K562 (cell line): Measurements from ENCODE around the gene AFG1L. TPM values are rescaled to one million over a fixed set of nuclear protein-coding genes. Genes with fewer than 3 reads are reported as not detected.

ENCODE experiments used
- ATAC-seq: fragments of 200-7000 bp; cut with Tn5 transposase; 3 replicates; pipeline ENCODE4 v1.9.1; 2020; ENCODE audit warnings: moderate library complexity
- BruUV-seq: library from RNA; stranded (reverse); fragments of 400-500 nt; replicated peaks from 2 replicates; lab custom pipeline; 2021; lab: Mats Ljungman, UMichigan
- CTCF ChIA-PET: fragments of 300-600 bp; formaldehyde crosslinking; extraction: SDS; loops from one replicate; lab custom pipeline; 2021; ENCODE audit warnings: low intra/inter-chr PET ratio; lab: Yijun Ruan, JAX
- POLR2A ChIA-PET: fragments of 300-600, 350-650 bp; sonication (Branson Sonifier 250); formaldehyde crosslinking; extraction: SDS; loops from one replicate; lab custom pipeline; 2021; ENCODE audit warnings: antibody characterized with exemption, inconsistent platforms; lab: Yijun Ruan, JAX
- DNase-seq, 4 experiments: peaks; one replicate each; pipeline versions ENCODE4 v3.0.0 to v3.0.0-alpha.2; 2011 to 2018; ENCODE audit warnings: low spot score in 3 of 4, mixed read lengths in 3 of 4; ENCODE audit errors: extremely low read depth in 1 of 4
- FAIRE-seq: peaks from 2 replicates; lab custom pipeline; 2011; peaks lifted over from hg19 to GRCh38; lab: Jason Lieb, UNC
- H2AFZ ChIP-seq: 2 replicates; pipeline ENCODE4 v1.6.0; 2011; ENCODE audit warnings: low read depth, low read length, control low read depth, inconsistent platforms
- H3K27ac ChIP-seq: fragments of 200-600 bp; 3 replicates; pipeline ENCODE4 v1.8.0; 2011; ENCODE audit warnings: low read depth, mild to moderate bottlenecking, control low read depth, inconsistent platforms, low read length, moderate library complexity, mixed read lengths; ENCODE audit errors: extremely low read depth
- H3K27me3 ChIP-seq, 2 experiments: fragments of 300-600 bp in 1 of 2; 2 replicates in 1 of 2; 3 replicates in 1 of 2; pipeline versions ENCODE4 v1.6.0 to v1.8.0; 2011; ENCODE audit warnings: inconsistent platforms in 2 of 2, low read length in 2 of 2, mild to moderate bottlenecking in 1 of 2, mixed read lengths in 1 of 2, moderate library complexity in 1 of 2; ENCODE audit not compliant: control insufficient read depth in 2 of 2, insufficient read depth in 2 of 2
- H3K36me3 ChIP-seq: fragments of 300-600 bp; 3 replicates; pipeline ENCODE4 v1.8.0; 2011; ENCODE audit warnings: mild to moderate bottlenecking, low read length, inconsistent platforms; ENCODE audit not compliant: control insufficient read depth, insufficient read depth
- H3K4me1 ChIP-seq, 2 experiments: fragments of 200-600 bp in 1 of 2; replicated peaks in 1 of 2; 2 replicates in 1 of 2; 3 replicates in 1 of 2; pipeline versions ENCODE4 v1.5.1 to v1.8.0; 2011; ENCODE audit warnings: inconsistent platforms in 2 of 2, low read length in 2 of 2, mild to moderate bottlenecking in 1 of 2, mixed read lengths in 1 of 2, moderate library complexity in 1 of 2; ENCODE audit not compliant: control insufficient read depth in 2 of 2, insufficient read depth in 2 of 2
- H3K4me2 ChIP-seq: 2 replicates; pipeline ENCODE4 v1.6.1; 2011; ENCODE audit warnings: low read length, control low read depth, inconsistent platforms, mixed read lengths; ENCODE audit not compliant: insufficient read depth
- H3K4me3 ChIP-seq: fragments of 200-600 bp; sonication (generic), shearing (Covaris generic); 2 replicates; pipeline ENCODE4 v1.5.1; 2016; ENCODE audit warnings: control low read depth, inconsistent platforms
- H3K79me2 ChIP-seq: fragments of 200-600 bp; 3 replicates; pipeline ENCODE4 v1.8.0; 2011; ENCODE audit warnings: low read length, inconsistent platforms; ENCODE audit not compliant: control insufficient read depth, insufficient read depth
- H3K9ac ChIP-seq, 2 experiments: 2 replicates each; pipeline versions ENCODE4 v1.6.0 to v1.6.1; 2011; ENCODE audit warnings: low read depth in 2 of 2, low read length in 2 of 2, control low read depth in 1 of 2, inconsistent platforms in 1 of 2, mild to moderate bottlenecking in 1 of 2, mixed read lengths in 1 of 2; ENCODE audit not compliant: insufficient read depth in 1 of 2
- H3K9me1 ChIP-seq: one replicate; pipeline ENCODE4 v1.6.0; 2011; ENCODE audit warnings: inconsistent platforms, mild to moderate bottlenecking, low read length, moderate library complexity; ENCODE audit not compliant: control insufficient read depth, insufficient read depth
- H3K9me3 ChIP-seq: replicated peaks from 2 replicates; pipeline ENCODE4 v1.5.1; 2011; ENCODE audit warnings: low read depth, low read length, inconsistent platforms; ENCODE audit not compliant: control insufficient read depth, insufficient read depth
- H4K20me1 ChIP-seq: replicated peaks from 2 replicates; pipeline ENCODE4 v1.6.1; 2011; ENCODE audit warnings: low read length, inconsistent platforms, mixed read lengths; ENCODE audit not compliant: control insufficient read depth, insufficient read depth
- POLR2G ChIP-seq: fragments of 200-400 bp; formaldehyde crosslinking; IDR thresholded peaks from 2 replicates; pipeline ENCODE4 v1.6.1; 2017; ENCODE audit warnings: low read depth, mild to moderate bottlenecking, antibody characterized with exemption, low read length, moderate library complexity
- ZC3H8 ChIP-seq: fragments of 450-650 bp; IDR thresholded peaks from 2 replicates; pipeline ENCODE4 v1.6.1; 2017
- WGBS: fragments of 100-300 bp; shearing (Covaris generic); methylation state at CpG from one replicate; pipeline ENCODE4 v1.1.6; 2016; ENCODE audit warnings: low coverage, mixed read lengths; ENCODE audit not compliant: insufficient coverage; ENCODE audit errors: missing lambda C conversion rate; 5-methylcytosine and 5-hydroxymethylcytosine counted together
- in situ Hi-C: fragments of 300-500 bp; cut with MboI; formaldehyde crosslinking; loops from 4 replicates; pipeline ENCODE4 v1.15.0; 2018; ENCODE audit warnings: inconsistent platforms, mixed read lengths
- intact Hi-C: fragments of 100-400 bp; cut with micrococcal nuclease; formaldehyde crosslinking; loops from 2 replicates; pipeline ENCODE4 v1.14.2; 2022
- polyA plus RNA-seq, 8 experiments: library from polyadenylated mRNA; depleted of rRNA in 4 of 8; stranded (reverse) in 5 of 8; unstranded in 3 of 8; fragments of >200 nt; fragmentation: Nextera tagmentation in 2 of 8; fragmentation: Illumina TruSeq in 1 of 8; extraction: Ambion mirVana in 2 of 8; extraction: Trizol in 1 of 8; gene quantifications; 2 replicates each; pipeline versions ENCODE4 v1.2.1 to v1.2.3, GENCODE V29; 2011 to 2014; ENCODE audit warnings: inconsistent platforms in 1 of 8, missing spikeins in 1 of 8
- total RNA-seq, 7 experiments: library from RNA; depleted of rRNA in 6 of 7; stranded (reverse); fragments of >200 nt in 6 of 7; fragmentation: Illumina TruSeq in 2 of 7; extraction: Trizol in 2 of 7; gene quantifications; 2 replicates each; pipeline versions ENCODE4 v1.2.1 to v1.2.3, GENCODE V29; 2011 to 2021; ENCODE audit warnings: low replicate concordance in 1 of 7
- TF ChIP-seq, protein P1 (sequence below), 2 experiments: IDR thresholded peaks; 2 replicates each; pipeline ENCODE4 v1.6.1; 2012; ENCODE audit warnings: improper control_type of control experiment in 2 of 2, low read depth in 2 of 2, low read length in 2 of 2, borderline replicate concordance in 1 of 2
- TF ChIP-seq, protein P2 (sequence below), 2 experiments: fragments of 450-650 bp; IDR thresholded peaks; 2 replicates each; pipeline ENCODE4 v1.6.1; 2016; ENCODE audit warnings: mild to moderate bottlenecking in 2 of 2, borderline replicate concordance in 1 of 2, low read depth in 1 of 2, moderate library complexity in 1 of 2
- TF ChIP-seq, protein P3 (sequence below): sonication (generic); formaldehyde crosslinking; IDR thresholded peaks from 2 replicates; pipeline ENCODE4 v1.8.1; 2023; ENCODE audit warnings: mild to moderate bottlenecking, missing genetic modification reagents

AFG1L gene
- total and polyA plus RNA-seq, 9 of the 15 experiments (the other 6 are each of a cell fraction or from before 2014, with no cell fraction given): 2.2 to 15.5 (median 5.8) TPM

DNA sequence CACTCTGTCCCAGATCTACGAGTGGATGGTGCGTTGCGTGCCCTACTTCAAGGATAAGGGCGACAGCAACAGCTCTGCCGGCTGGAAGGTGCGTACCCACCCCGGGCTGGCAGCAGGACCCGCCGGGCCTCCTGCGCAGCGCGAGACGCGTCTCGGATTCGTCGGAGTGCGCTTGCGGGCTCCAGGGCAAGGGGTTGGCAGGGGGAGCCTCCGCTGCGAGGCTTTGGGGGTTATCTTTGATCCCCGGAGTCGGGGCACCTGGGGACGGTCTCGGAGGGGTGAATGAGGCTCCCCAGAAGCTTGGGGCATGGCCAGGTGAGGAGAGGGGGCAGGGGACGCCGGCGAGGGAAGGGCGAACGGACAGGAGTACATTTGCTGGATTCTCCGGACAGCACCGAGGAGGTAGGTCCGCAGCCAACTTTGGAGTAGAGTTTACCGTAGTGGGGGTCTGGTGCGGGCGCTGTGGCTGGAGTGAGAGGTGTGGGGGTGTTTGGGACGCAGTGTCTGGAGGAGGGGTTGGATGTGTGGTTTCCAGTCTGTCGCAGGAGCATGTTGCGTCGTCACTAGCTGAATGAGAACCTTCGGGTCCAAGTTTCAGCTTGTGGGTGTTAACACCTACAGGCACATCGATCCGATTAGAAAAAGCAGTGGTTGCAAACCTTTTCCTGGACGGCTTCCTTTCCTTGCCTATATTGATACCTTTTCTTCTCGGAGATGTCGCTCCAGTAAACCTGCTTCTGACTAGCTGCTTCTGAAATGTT lies 267.1 kb downstream of the AFG1L start:
- H3K36me3 ChIP-seq: peaks cover 4% of the 10 kb centered on the region; the same call in 2 of the 3 replicates
- H3K9ac ChIP-seq: peak overlapping the region; percentile 34 to 62; a peak in 3 of 4 replicates
- H4K20me1 ChIP-seq: peaks cover 19% of the 10 kb centered on the region
- peaks cover 38% of the 10 kb centered on the region for H3K79me2 ChIP-seq
- peak overlapping the region; percentile 6; the same call in 1 of the 2 replicates for H3K4me3 ChIP-seq
- intact Hi-C loops (loop anchor here (2.0 to 5.0 kb wide), 3 partner anchors 37 to 220 kb away; no protein-coding TSS in a partner anchor), in situ Hi-C loops (no loop called here)
- ChIA-PET POLR2A (interaction anchor here (0.5 to 0.6 kb wide), 4 partner anchors 13 to 285 kb away, joined by 3 to 4 read pairs (median 3); no protein-coding TSS in a partner anchor), CTCF (no interaction called here)
- peak overlapping the region; percentile 33 for H3K27ac ChIP-seq
- H3K9me3 ChIP-seq: no peaks in the 10 kb centered on the region
- no peak for ATAC-seq
- 85% methylated on average over 32 of the region's 46 CpGs for WGBS
- peaks cover 41 to 44% of the 10 kb centered on the region in 2 experiments for H3K4me1 ChIP-seq
- H3K4me2 ChIP-seq: peak overlapping the region; percentile 67
- H3K27me3 ChIP-seq: no peaks in the 10 kb centered on the region
- no peak overlapping the region; the same call in 1 of the 2 replicates for H2AFZ ChIP-seq
- no peaks in the 10 kb centered on the region for H3K9me1 ChIP-seq
- FAIRE-seq: no peak
- DNase-seq: peak in 1 of 4 experiments; percentile 31
- TSS peak; percentile 21 for BruUV-seq
- TF ChIP-seq, protein P1, sequence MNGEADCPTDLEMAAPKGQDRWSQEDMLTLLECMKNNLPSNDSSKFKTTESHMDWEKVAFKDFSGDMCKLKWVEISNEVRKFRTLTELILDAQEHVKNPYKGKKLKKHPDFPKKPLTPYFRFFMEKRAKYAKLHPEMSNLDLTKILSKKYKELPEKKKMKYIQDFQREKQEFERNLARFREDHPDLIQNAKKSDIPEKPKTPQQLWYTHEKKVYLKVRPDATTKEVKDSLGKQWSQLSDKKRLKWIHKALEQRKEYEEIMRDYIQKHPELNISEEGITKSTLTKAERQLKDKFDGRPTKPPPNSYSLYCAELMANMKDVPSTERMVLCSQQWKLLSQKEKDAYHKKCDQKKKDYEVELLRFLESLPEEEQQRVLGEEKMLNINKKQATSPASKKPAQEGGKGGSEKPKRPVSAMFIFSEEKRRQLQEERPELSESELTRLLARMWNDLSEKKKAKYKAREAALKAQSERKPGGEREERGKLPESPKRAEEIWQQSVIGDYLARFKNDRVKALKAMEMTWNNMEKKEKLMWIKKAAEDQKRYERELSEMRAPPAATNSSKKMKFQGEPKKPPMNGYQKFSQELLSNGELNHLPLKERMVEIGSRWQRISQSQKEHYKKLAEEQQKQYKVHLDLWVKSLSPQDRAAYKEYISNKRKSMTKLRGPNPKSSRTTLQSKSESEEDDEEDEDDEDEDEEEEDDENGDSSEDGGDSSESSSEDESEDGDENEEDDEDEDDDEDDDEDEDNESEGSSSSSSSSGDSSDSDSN (IDR thresholded peaks at IDR 0.05; ENCODE audit: borderline replicate concordance in 1 of 2, low read depth in 2 of 2, low read length in 2 of 2): no peak
- TF ChIP-seq POLR2G: peak; percentile 36
- TF ChIP-seq, protein P2, sequence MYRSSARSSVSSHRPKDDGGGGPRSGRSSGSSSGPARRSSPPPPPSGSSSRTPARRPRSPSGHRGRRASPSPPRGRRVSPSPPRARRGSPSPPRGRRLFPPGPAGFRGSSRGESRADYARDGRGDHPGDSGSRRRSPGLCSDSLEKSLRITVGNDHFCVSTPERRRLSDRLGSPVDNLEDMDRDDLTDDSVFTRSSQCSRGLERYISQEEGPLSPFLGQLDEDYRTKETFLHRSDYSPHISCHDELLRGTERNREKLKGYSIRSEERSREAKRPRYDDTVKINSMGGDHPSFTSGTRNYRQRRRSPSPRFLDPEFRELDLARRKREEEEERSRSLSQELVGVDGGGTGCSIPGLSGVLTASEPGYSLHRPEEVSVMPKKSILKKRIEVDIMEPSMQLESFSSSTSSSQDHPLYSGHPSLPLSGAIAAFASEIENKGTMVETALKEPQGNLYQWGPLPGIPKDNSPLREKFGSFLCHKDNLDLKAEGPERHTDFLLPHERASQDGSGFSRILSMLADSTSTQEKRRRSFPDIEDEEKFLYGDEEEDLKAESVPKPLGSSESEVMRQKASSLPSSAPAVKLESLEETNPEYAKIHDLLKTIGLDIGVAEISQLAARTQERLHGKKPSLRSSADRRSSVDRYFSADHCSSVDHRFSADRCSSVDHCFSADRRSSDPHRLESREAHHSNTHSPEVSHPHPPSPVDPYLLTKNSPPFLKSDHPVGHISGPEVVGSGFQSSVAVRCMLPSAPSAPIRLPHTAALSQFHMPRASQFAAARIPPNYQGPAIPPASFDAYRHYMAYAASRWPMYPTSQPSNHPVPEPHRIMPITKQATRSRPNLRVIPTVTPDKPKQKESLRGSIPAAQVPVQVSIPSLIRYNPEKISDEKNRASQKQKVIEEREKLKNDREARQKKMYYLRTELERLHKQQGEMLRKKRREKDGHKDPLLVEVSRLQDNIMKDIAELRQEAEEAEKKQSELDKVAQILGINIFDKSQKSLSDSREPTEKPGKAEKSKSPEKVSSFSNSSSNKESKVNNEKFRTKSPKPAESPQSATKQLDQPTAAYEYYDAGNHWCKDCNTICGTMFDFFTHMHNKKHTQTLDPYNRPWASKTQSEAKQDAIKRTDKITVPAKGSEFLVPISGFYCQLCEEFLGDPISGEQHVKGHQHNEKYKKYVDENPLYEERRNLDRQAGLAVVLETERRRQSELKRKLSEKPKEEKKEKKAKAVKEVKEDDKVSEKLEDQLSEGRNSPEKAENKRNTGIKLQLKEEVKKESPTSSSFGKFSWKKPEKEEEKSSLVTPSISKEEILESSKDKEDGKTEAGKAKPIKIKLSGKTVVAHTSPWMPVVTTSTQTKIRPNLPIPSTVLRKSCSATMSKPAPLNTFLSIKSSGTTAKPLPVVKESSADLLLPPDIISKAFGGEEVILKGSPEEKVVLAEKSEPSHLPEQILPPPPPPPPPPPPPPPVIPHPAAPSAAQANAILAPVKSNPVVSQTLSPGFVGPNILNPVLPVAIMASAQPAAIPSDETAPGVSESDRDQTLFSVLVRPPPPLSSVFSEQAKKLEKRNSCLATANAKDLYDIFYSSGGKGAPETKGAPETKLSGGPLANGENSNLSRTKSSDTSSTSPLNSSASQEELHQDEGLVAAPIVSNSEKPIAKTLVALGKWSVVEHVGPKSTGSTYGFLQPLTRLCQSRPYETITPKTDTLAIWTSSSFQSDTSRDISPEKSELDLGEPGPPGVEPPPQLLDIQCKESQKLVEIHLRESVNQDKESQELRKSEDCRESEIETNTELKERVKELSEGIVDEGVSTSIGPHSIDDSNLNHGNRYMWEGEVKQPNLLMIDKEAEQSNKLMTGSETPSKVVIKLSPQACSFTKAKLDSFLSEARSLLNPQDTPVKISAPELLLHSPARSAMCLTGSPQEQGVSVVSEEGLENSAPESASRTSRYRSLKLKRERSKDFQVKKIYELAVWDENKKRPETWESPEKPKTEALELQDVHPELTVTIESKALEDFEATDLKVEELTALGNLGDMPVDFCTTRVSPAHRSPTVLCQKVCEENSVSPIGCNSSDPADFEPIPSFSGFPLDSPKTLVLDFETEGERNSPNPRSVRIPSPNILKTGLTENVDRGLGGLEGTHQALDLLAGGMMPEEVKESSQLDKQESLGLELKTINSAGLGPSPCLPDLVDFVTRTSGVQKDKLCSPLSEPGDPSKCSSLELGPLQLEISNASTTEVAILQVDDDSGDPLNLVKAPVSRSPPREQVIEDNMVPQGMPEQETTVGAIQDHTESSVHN (IDR thresholded peaks at IDR 0.05; ENCODE audit: borderline replicate concordance in 1 of 2, low read depth in 1 of 2): no peak
- TF ChIP-seq, protein P3, sequence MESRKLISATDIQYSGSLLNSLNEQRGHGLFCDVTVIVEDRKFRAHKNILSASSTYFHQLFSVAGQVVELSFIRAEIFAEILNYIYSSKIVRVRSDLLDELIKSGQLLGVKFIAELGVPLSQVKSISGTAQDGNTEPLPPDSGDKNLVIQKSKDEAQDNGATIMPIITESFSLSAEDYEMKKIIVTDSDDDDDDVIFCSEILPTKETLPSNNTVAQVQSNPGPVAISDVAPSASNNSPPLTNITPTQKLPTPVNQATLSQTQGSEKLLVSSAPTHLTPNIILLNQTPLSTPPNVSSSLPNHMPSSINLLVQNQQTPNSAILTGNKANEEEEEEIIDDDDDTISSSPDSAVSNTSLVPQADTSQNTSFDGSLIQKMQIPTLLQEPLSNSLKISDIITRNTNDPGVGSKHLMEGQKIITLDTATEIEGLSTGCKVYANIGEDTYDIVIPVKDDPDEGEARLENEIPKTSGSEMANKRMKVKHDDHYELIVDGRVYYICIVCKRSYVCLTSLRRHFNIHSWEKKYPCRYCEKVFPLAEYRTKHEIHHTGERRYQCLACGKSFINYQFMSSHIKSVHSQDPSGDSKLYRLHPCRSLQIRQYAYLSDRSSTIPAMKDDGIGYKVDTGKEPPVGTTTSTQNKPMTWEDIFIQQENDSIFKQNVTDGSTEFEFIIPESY (CRISPR knock-in tag): peak; percentile 93
- no peak for TF ChIP-seq ZC3H8
